Ovary (tissue), 3 donors: ENCODE measurements around the gene CALML5.

Source experiments
- POLR2A ChIP-seq: fragments of 450-650 bp; IDR thresholded peaks from one replicate; pipeline ENCODE4 v1.6.1; 2017; ENCODE audit warnings: antibody characterized with exemption, mild to moderate bottlenecking, moderate library complexity
- TF ChIP-seq, protein P1 (sequence below), 3 donors: fragments of 450-650 bp in 2 of 3; fragments of 200-600 bp in 1 of 3; IDR thresholded peaks; one replicate each; pipeline versions ENCODE4 v1.5.1 to v1.8.0; 2016 to 2022; ENCODE audit warnings: antibody characterized with exemption in 3 of 3, mild to moderate bottlenecking in 1 of 3
- donor health status: DM: no; HTN: no; CAD: no.

- TF ChIP-seq POLR2A, result no peak
- TF ChIP-seq, protein P1, sequence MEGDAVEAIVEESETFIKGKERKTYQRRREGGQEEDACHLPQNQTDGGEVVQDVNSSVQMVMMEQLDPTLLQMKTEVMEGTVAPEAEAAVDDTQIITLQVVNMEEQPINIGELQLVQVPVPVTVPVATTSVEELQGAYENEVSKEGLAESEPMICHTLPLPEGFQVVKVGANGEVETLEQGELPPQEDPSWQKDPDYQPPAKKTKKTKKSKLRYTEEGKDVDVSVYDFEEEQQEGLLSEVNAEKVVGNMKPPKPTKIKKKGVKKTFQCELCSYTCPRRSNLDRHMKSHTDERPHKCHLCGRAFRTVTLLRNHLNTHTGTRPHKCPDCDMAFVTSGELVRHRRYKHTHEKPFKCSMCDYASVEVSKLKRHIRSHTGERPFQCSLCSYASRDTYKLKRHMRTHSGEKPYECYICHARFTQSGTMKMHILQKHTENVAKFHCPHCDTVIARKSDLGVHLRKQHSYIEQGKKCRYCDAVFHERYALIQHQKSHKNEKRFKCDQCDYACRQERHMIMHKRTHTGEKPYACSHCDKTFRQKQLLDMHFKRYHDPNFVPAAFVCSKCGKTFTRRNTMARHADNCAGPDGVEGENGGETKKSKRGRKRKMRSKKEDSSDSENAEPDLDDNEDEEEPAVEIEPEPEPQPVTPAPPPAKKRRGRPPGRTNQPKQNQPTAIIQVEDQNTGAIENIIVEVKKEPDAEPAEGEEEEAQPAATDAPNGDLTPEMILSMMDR (IDR thresholded peaks at IDR 0.05), result no peak
These were observed 26.4 kb upstream of the CALML5 start for GRCh38 chr10:5525561-5526341.
